K562 (cell line): ENCODE data around the gene JPH3.

Experiments
- CHCHD3 ChIP-seq: fragments of 250-450 bp; sonication (Bioruptor Pico); IDR thresholded peaks from 2 replicates; pipeline ENCODE4 v2.1.2; 2022; ENCODE audit warnings: mild to moderate bottlenecking
- EP300 ChIP-seq: IDR thresholded peaks from 2 replicates; pipeline ENCODE4 v1.6.1; 2012; ENCODE audit warnings: low read length, improper control_type of control experiment
- JUNB ChIP-seq: fragments of 450-650 bp; formaldehyde crosslinking; conservative IDR thresholded peaks from 2 replicates; pipeline ENCODE4 v1.4.0; 2020; ENCODE audit warnings: mild to moderate bottlenecking
- KLF6 ChIP-seq: fragments of 250-450 bp; sonication (Bioruptor Pico); IDR thresholded peaks from 2 replicates; pipeline ENCODE4 v1.4.0; 2020; ENCODE audit warnings: mild to moderate bottlenecking, moderate library complexity, borderline replicate concordance
- MAFF ChIP-seq: IDR thresholded peaks from 2 replicates; pipeline ENCODE4 v1.6.1; 2012; ENCODE audit warnings: low read length, improper control_type of control experiment
- TRIM28 ChIP-seq: fragments of 450-650 bp; IDR thresholded peaks from 2 replicates; pipeline ENCODE4 v1.6.1; 2017
- YY1 ChIP-seq, 3 experiments: IDR thresholded peaks; 2 replicates each; pipeline ENCODE4 v1.6.1; 2011; ENCODE audit warnings: low read length in 2 of 3, mild to moderate bottlenecking in 2 of 3, moderate library complexity in 2 of 3, borderline replicate concordance in 1 of 3, control low read depth in 1 of 3, low read depth in 1 of 3; ENCODE audit not compliant: insufficient read depth in 3 of 3, insufficient replicate concordance in 2 of 3, control insufficient read depth in 1 of 3, insufficient read length in 1 of 3; ENCODE audit errors: extremely low read depth in 1 of 3
- TF ChIP-seq, protein P1 (sequence below), 2 experiments: fragments of 450-650 bp in 1 of 2; sonication (generic) in 1 of 2; formaldehyde crosslinking in 1 of 2; IDR thresholded peaks in 1 of 2; conservative IDR thresholded peaks in 1 of 2; 2 replicates each; pipeline versions ENCODE4 v1.6.1 to v1.8.1; 2016 to 2023; ENCODE audit warnings: mild to moderate bottlenecking in 2 of 2, moderate library complexity in 2 of 2, inconsistent platforms in 1 of 2, missing genetic modification reagents in 1 of 2
- TF ChIP-seq, protein P2 (sequence below), 3 experiments: IDR thresholded peaks in 2 of 3; conservative IDR thresholded peaks in 1 of 3; 2 replicates each; pipeline ENCODE4 v1.5.1; 2011 to 2012; ENCODE audit warnings: low read length in 3 of 3, mild to moderate bottlenecking in 3 of 3, control low read depth in 2 of 3, improper control_type of control experiment in 1 of 3, inconsistent platforms in 1 of 3, low read depth in 1 of 3, mixed read lengths in 1 of 3, moderate library complexity in 1 of 3; ENCODE audit not compliant: insufficient read depth in 2 of 3
- TF ChIP-seq, protein P3 (sequence below): fragments of 450-650 bp; IDR thresholded peaks from 2 replicates; pipeline ENCODE4 v1.6.1; 2018; ENCODE audit not compliant: partially characterized antibody
- TF ChIP-seq, protein P4 (sequence below): fragments of 250-450 bp; sonication (Bioruptor Pico); IDR thresholded peaks from 2 replicates; pipeline ENCODE4 v1.4.0; 2020; ENCODE audit warnings: mild to moderate bottlenecking, moderate library complexity
- TF ChIP-seq, protein P5 (sequence below): fragments of 450-650 bp; formaldehyde crosslinking; IDR thresholded peaks from 2 replicates; pipeline ENCODE4 v1.4.0; 2022; ENCODE audit warnings: missing genetic modification characterization

DNA sequence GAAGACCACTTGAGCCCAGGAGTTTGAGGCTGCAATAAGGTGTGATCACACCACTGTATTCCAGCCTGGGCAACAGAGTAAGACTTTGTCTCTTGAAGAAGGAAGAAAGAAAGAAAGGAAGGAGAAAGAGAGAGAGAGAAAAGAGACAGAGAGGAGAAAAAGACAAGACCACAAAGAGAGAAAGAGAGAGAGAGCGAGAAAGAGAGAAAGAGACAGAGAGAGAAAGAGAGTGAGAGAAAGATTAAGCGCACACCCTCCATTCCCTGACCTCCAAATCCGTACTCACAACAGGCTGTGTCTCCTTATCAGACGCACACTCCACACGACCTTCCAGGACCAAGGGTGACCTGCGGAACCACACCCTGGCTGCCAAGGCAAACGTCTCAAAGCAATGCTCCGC, 143.9 kb downstream of the JPH3 start:
- no peak for TF ChIP-seq MAFF
- TF ChIP-seq EP300: no peak
- TF ChIP-seq KLF6 (CRISPR knock-in tag): no peak
- TF ChIP-seq, protein P1, sequence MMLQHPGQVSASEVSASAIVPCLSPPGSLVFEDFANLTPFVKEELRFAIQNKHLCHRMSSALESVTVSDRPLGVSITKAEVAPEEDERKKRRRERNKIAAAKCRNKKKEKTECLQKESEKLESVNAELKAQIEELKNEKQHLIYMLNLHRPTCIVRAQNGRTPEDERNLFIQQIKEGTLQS (IDR thresholded peaks at IDR 0.05): no peak
- TF ChIP-seq, protein P1 (CRISPR knock-in tag; conservative IDR thresholded peaks at IDR 0.05): no peak
- TF ChIP-seq, protein P2, sequence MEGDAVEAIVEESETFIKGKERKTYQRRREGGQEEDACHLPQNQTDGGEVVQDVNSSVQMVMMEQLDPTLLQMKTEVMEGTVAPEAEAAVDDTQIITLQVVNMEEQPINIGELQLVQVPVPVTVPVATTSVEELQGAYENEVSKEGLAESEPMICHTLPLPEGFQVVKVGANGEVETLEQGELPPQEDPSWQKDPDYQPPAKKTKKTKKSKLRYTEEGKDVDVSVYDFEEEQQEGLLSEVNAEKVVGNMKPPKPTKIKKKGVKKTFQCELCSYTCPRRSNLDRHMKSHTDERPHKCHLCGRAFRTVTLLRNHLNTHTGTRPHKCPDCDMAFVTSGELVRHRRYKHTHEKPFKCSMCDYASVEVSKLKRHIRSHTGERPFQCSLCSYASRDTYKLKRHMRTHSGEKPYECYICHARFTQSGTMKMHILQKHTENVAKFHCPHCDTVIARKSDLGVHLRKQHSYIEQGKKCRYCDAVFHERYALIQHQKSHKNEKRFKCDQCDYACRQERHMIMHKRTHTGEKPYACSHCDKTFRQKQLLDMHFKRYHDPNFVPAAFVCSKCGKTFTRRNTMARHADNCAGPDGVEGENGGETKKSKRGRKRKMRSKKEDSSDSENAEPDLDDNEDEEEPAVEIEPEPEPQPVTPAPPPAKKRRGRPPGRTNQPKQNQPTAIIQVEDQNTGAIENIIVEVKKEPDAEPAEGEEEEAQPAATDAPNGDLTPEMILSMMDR (IDR thresholded peaks at IDR 0.05 in 2 of 3, conservative IDR thresholded peaks at IDR 0.05 in 1 of 3; ENCODE audit: insufficient read depth in 2 of 3, low read depth in 1 of 3, low read length in 3 of 3): no peak
- TF ChIP-seq, protein P3, sequence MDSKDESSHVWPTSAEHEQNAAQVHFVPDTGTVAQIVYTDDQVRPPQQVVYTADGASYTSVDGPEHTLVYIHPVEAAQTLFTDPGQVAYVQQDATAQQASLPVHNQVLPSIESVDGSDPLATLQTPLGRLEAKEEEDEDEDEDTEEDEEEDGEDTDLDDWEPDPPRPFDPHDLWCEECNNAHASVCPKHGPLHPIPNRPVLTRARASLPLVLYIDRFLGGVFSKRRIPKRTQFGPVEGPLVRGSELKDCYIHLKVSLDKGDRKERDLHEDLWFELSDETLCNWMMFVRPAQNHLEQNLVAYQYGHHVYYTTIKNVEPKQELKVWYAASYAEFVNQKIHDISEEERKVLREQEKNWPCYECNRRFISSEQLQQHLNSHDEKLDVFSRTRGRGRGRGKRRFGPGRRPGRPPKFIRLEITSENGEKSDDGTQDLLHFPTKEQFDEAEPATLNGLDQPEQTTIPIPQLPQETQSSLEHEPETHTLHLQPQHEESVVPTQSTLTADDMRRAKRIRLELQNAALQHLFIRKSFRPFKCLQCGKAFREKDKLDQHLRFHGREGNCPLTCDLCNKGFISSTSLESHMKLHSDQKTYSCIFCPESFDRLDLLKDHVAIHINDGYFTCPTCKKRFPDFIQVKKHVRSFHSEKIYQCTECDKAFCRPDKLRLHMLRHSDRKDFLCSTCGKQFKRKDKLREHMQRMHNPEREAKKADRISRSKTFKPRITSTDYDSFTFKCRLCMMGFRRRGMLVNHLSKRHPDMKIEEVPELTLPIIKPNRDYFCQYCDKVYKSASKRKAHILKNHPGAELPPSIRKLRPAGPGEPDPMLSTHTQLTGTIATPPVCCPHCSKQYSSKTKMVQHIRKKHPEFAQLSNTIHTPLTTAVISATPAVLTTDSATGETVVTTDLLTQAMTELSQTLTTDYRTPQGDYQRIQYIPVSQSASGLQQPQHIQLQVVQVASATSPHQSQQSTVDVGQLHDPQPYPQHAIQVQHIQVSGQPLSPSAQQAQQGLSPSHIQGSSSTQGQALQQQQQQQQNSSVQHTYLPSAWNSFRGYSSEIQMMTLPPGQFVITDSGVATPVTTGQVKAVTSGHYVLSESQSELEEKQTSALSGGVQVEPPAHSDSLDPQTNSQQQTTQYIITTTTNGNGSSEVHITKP: no peak
- TF ChIP-seq JUNB (CRISPR knock-in tag): no peak
- TF ChIP-seq, protein P4, sequence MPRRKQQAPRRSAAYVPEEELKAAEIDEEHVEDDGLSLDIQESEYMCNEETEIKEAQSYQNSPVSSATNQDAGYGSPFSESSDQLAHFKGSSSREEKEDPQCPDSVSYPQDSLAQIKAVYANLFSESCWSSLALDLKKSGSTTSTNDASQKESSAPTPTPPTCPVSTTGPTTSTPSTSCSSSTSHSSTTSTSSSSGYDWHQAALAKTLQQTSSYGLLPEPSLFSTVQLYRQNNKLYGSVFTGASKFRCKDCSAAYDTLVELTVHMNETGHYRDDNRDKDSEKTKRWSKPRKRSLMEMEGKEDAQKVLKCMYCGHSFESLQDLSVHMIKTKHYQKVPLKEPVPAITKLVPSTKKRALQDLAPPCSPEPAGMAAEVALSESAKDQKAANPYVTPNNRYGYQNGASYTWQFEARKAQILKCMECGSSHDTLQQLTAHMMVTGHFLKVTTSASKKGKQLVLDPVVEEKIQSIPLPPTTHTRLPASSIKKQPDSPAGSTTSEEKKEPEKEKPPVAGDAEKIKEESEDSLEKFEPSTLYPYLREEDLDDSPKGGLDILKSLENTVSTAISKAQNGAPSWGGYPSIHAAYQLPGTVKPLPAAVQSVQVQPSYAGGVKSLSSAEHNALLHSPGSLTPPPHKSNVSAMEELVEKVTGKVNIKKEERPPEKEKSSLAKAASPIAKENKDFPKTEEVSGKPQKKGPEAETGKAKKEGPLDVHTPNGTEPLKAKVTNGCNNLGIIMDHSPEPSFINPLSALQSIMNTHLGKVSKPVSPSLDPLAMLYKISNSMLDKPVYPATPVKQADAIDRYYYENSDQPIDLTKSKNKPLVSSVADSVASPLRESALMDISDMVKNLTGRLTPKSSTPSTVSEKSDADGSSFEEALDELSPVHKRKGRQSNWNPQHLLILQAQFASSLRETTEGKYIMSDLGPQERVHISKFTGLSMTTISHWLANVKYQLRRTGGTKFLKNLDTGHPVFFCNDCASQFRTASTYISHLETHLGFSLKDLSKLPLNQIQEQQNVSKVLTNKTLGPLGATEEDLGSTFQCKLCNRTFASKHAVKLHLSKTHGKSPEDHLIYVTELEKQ (CRISPR knock-in tag): no peak
- TF ChIP-seq CHCHD3 (CRISPR knock-in tag): no peak
- no peak for TF ChIP-seq TRIM28
- TF ChIP-seq, protein P5, sequence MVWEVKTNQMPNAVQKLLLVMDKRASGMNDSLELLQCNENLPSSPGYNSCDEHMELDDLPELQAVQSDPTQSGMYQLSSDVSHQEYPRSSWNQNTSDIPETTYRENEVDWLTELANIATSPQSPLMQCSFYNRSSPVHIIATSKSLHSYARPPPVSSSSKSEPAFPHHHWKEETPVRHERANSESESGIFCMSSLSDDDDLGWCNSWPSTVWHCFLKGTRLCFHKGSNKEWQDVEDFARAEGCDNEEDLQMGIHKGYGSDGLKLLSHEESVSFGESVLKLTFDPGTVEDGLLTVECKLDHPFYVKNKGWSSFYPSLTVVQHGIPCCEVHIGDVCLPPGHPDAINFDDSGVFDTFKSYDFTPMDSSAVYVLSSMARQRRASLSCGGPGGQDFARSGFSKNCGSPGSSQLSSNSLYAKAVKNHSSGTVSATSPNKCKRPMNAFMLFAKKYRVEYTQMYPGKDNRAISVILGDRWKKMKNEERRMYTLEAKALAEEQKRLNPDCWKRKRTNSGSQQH (CRISPR knock-in tag): no peak
- TF ChIP-seq YY1 (IDR thresholded peaks at IDR 0.05; ENCODE audit: borderline replicate concordance in 1 of 3, control insufficient read depth in 1 of 3, extremely low read depth in 1 of 3, insufficient read depth in 3 of 3, insufficient read length in 1 of 3, insufficient replicate concordance in 2 of 3, low read depth in 1 of 3, low read length in 2 of 3): no peak
